Measurements from ENCODE around the gene TSEN54. TPM values are rescaled to one million over a fixed set of nuclear protein-coding genes. Genes with fewer than 3 reads are reported as not detected.

The TSEN54 gene
- total RNA-seq, 2 experiments from 2014 or later: 73.3 to 78.7 TPM

GRCh38 chr17:75535871-75536270 is 19.5 kb downstream of the TSEN54 start:
- H3K4me3 Mint-ChIP-seq: no peak overlapping the region
- no peak for ATAC-seq (ENCODE audit: poor library complexity)

DNA sequence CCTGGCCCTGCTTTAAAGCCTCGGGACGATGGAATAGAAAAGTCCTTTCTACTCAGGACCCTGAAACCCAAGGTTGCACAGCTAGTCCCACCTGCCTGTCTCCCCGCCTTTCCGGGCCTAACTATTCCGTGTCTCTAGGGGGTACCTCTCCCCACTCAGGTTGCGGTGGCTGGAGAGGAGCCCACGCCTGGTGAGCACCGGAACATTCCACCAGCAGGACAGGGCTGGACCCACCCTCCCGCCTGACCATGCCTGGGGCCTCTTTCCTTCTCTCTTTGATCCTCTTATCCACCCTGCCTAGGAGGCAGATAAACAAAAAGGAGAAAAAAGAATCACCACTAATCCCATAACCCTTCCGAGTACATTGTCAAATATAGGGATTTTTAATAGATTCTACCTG is 20.0 kb downstream of the TSEN54 start:
- H3K36me3 Mint-ChIP-seq (ENCODE audit: low read depth): peaks cover 14% of the 10 kb centered on the region

More at GRCh38 chr17:75535871-75536270, 19.5 kb downstream of the TSEN54 start:
- Mint-ChIP-seq H3K27me3 (no peaks in the 10 kb centered on the region), H3K4me1 (ENCODE audit: low read depth) (peaks cover 26% of the 10 kb centered on the region), H3K36me3 (ENCODE audit: low read depth) (peaks cover 14% of the 10 kb centered on the region), H3K27ac (peak overlapping the region; percentile 87), H3K9me3 (no peaks in the 10 kb centered on the region)
- Histone ChIP-seq H3K27ac (ENCODE audit: low read depth in 1 of 2, low read length in 2 of 2) (peak overlapping the region in 1 of 2 donors; percentile 71), H3K9me3 (ENCODE audit: control insufficient read depth in 1 of 2, insufficient read depth in 1 of 2, low read length in 2 of 2) (no peaks in the 10 kb centered on the region), H3K4me1 (ENCODE audit: insufficient read depth, low read length) (peaks cover 25% of the 10 kb centered on the region), H3K27me3 (ENCODE audit: control insufficient read depth in 1 of 2, insufficient read depth in 2 of 2, low read length in 2 of 2) (no peaks in the 10 kb centered on the region), H3K4me3 (ENCODE audit: low read length) (no peak overlapping the region), H3K36me3 (ENCODE audit: insufficient read depth, low read length) (peaks cover 14% of the 10 kb centered on the region)
- CTCF ChIA-PET: no interaction called here
- DNase-seq: no peak
- intact Hi-C loops (cut with DNase I, micrococcal nuclease): no loop called here
- TF ChIP-seq, protein P1, sequence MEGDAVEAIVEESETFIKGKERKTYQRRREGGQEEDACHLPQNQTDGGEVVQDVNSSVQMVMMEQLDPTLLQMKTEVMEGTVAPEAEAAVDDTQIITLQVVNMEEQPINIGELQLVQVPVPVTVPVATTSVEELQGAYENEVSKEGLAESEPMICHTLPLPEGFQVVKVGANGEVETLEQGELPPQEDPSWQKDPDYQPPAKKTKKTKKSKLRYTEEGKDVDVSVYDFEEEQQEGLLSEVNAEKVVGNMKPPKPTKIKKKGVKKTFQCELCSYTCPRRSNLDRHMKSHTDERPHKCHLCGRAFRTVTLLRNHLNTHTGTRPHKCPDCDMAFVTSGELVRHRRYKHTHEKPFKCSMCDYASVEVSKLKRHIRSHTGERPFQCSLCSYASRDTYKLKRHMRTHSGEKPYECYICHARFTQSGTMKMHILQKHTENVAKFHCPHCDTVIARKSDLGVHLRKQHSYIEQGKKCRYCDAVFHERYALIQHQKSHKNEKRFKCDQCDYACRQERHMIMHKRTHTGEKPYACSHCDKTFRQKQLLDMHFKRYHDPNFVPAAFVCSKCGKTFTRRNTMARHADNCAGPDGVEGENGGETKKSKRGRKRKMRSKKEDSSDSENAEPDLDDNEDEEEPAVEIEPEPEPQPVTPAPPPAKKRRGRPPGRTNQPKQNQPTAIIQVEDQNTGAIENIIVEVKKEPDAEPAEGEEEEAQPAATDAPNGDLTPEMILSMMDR (IDR thresholded peaks at IDR 0.05): no peak
- POLR2A ChIA-PET: interaction anchor here (1.1 to 2.5 kb wide), 4 partner anchors 11 to 52 kb away, joined by 4 to 16 read pairs (median 10); partner anchors contain the start of genes LLGL2, MYO15B and TSEN54

DNA sequence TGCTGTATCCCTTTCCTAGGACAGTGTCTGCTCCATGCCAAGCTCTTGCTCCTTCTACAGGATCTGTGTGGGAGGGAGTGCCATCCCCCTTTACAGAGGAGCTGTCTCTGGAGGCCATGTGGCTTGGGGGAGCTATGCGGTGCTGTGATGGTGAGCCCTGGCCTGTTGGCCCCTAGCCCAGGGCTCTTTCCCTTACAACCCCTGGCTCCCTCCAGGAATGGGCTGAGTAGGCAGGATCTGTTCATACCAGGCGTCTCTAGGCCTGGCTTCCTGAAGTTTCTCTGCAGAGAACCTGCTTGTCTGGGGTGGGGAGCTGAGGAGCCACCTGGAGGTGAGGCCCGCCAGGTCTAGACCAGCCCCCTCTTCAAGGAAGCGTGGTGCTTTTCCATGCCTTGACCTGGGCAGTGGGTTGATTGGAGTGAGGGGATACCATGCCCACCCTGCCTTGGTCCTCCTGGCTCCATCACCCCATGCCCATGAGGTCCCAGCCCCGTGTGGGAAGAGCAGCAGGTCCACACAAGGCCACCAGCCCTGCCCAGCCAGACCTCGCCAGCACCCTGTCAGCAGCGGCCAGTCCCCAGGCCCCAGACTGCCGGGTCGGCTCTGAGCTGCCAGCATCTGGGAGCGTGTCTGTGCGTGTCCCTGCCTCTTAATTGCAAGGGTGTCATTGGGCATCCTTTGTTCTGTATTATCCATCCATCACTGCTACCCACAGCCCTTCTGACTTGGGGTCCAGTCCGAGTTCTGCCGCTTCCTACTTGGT is 23.8 kb downstream of the TSEN54 start:
- TF ChIP-seq, protein P1 (IDR thresholded peaks at IDR 0.05): no peak
- no peak overlapping the region for H3K27ac Mint-ChIP-seq
- intact Hi-C loops (cut with DNase I, micrococcal nuclease): no loop called here
- DNase-seq (no peak), ATAC-seq (ENCODE audit: poor library complexity) (no peak)
- Histone ChIP-seq H3K27me3 (ENCODE audit: control insufficient read depth in 1 of 2, insufficient read depth in 2 of 2, low read length in 2 of 2) (no peaks in the 10 kb centered on the region), H3K9me3 (ENCODE audit: control insufficient read depth in 1 of 2, insufficient read depth in 1 of 2, low read length in 2 of 2) (no peaks in the 10 kb centered on the region), H3K4me1 (ENCODE audit: insufficient read depth, low read length) (peaks cover 12% of the 10 kb centered on the region), H3K4me3 (ENCODE audit: low read length) (no peak overlapping the region), H3K27ac (ENCODE audit: low read depth in 1 of 2, low read length in 2 of 2) (no peak overlapping the region), H3K36me3 (ENCODE audit: insufficient read depth, low read length) (peaks cover 8% of the 10 kb centered on the region)
- CTCF ChIA-PET: no interaction called here
- no peaks in the 10 kb centered on the region for H3K27me3 Mint-ChIP-seq
- no peaks in the 10 kb centered on the region for H3K36me3 Mint-ChIP-seq (ENCODE audit: low read depth)
- H3K4me1 Mint-ChIP-seq (ENCODE audit: low read depth): peaks cover 7% of the 10 kb centered on the region
- no peak overlapping the region for H3K4me3 Mint-ChIP-seq
- POLR2A ChIA-PET: no interaction called here
- H3K9me3 Mint-ChIP-seq: no peaks in the 10 kb centered on the region

More for the DNA sequence above, 20.0 kb downstream of the TSEN54 start:
- H3K9me3 Mint-ChIP-seq: no peaks in the 10 kb centered on the region
- Histone ChIP-seq H3K4me1 (ENCODE audit: insufficient read depth, low read length) (peaks cover 25% of the 10 kb centered on the region), H3K27me3 (ENCODE audit: control insufficient read depth in 1 of 2, insufficient read depth in 2 of 2, low read length in 2 of 2) (no peaks in the 10 kb centered on the region), H3K27ac (ENCODE audit: low read depth in 1 of 2, low read length in 2 of 2) (no peak overlapping the region), H3K36me3 (ENCODE audit: insufficient read depth, low read length) (peaks cover 12% of the 10 kb centered on the region), H3K9me3 (ENCODE audit: control insufficient read depth in 1 of 2, insufficient read depth in 1 of 2, low read length in 2 of 2) (no peaks in the 10 kb centered on the region), H3K4me3 (ENCODE audit: low read length) (no peak overlapping the region)
- CTCF ChIA-PET: no interaction called here
- H3K4me3 Mint-ChIP-seq: no peak overlapping the region
- H3K27me3 Mint-ChIP-seq: no peaks in the 10 kb centered on the region
- TF ChIP-seq, protein P1 (IDR thresholded peaks at IDR 0.05): no peak
- intact Hi-C loops (cut with DNase I, micrococcal nuclease): no loop called here
- DNase-seq: no peak
- peaks cover 26% of the 10 kb centered on the region for H3K4me1 Mint-ChIP-seq (ENCODE audit: low read depth)
- no peak for ATAC-seq (ENCODE audit: poor library complexity)
- H3K27ac Mint-ChIP-seq: no peak overlapping the region
- POLR2A ChIA-PET: interaction anchor here (2.5 kb wide), 1 partner anchor 11 kb away, joined by 16 read pairs; the partner anchor contains the start of gene LLGL2

All from CD4-positive, alpha-beta T cell (primary cell).